Parathyroid adenoma (tissue), 2 donors: ENCODE measurements around the gene SLC22A8.

Experiments
- H2AFZ ChIP-seq: fragments of 300-600 bp; sonication (generic); one replicate; pipeline ENCODE4 v1.7.0; 2017; ENCODE audit warnings: antibody characterized with exemption, mild to moderate bottlenecking
- H3K27ac ChIP-seq: fragments of 300-600 bp; sonication (generic); one replicate; pipeline ENCODE4 v1.7.0; 2017
- H3K27me3 ChIP-seq: fragments of 300-600 bp; sonication (generic); one replicate; pipeline ENCODE4 v1.7.0; 2017; ENCODE audit warnings: low read length; ENCODE audit not compliant: control insufficient read depth, insufficient read depth
- H3K36me3 ChIP-seq: fragments of 300-600 bp; sonication (generic); one replicate; pipeline ENCODE4 v1.7.0; 2017; ENCODE audit warnings: low read length; ENCODE audit not compliant: control insufficient read depth, insufficient read depth
- H3K4me1 ChIP-seq: fragments of 300-600 bp; sonication (generic); one replicate; pipeline ENCODE4 v1.7.0; 2017; ENCODE audit warnings: control low read depth
- H3K4me2 ChIP-seq: fragments of 300-600 bp; sonication (generic); one replicate; pipeline ENCODE4 v1.7.0; 2017; ENCODE audit warnings: low read length
- H3K4me3 ChIP-seq: fragments of 300-600 bp; sonication (generic); one replicate; pipeline ENCODE4 v1.7.0; 2017; ENCODE audit warnings: low read depth, low read length
- H3K79me2 ChIP-seq: fragments of 300-600 bp; sonication (generic); one replicate; pipeline ENCODE4 v1.7.0; 2017; ENCODE audit warnings: control low read depth
- H3K9ac ChIP-seq: fragments of 300-600 bp; sonication (generic); one replicate; pipeline ENCODE4 v1.7.0; 2017; ENCODE audit warnings: mild to moderate bottlenecking
- H3K9me3 ChIP-seq: fragments of 300-600 bp; sonication (generic); one replicate; pipeline ENCODE4 v1.7.0; 2017; ENCODE audit warnings: low read length; ENCODE audit not compliant: control insufficient read depth
- CTCF ChIP-seq: fragments of 300-600 bp; sonication (generic); IDR thresholded peaks from one replicate; pipeline ENCODE4 v1.7.0; 2017; ENCODE audit warnings: antibody characterized with exemption, mild to moderate bottlenecking
- donor health status: primary hyperparathyroidism.

Gene SLC22A8

DNA sequence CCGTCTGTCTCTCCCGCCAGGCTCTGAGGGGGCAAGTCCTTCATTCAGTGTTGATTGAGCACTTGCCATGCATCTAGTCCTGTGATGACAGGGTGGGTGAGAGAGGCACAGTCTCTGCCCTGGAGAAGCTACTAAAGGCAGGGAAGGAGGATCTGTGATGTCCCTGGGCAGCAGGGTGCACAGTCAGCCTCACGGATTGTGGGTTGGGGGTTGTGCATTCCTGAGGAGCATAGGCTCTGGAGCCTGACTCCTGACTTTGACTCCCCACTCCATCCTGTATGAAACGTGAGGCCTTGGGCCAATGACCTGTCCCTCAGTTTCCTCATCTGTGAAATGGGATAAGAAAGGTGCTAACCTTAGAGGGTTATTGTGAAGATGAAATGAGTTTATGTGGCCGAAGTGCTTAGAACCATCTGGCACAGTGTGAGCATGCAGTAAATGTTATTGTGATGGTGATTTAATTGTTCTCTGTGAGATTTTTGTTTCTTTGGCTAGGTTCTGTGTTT is 4.7 kb downstream of the SLC22A8 start:
- H3K27ac ChIP-seq = no peak overlapping the region
- TF ChIP-seq CTCF = no peak
- H3K36me3 ChIP-seq = no peaks in the 10 kb centered on the region
- H3K9me3 ChIP-seq = no peaks in the 10 kb centered on the region
- no peak overlapping the region for H3K4me2 ChIP-seq
- H3K4me3 ChIP-seq = no peak overlapping the region
- no peaks in the 10 kb centered on the region for H3K4me1 ChIP-seq
- no peak overlapping the region for H2AFZ ChIP-seq
- H3K79me2 ChIP-seq = no peaks in the 10 kb centered on the region
- H3K27me3 ChIP-seq = no peaks in the 10 kb centered on the region
- no peak overlapping the region for H3K9ac ChIP-seq

DNA sequence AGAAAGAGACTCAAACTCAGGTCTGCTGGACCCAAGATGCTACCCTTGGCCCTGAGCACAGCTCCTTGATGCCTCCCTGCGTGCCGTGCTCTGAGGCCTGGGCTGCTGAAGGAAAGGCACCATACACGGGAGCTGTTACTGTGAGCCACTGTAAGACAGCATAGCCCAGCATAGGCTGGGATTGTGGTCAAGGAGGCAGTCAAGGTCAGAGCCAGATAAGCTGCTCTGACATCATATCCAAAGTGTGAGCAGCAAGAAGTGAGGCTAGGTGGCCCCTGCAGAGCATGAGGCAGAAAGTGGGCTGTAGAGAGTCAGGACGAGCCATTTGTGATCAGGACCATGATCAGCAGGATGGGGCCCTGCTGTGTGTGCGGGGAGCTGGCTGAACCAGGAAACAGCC is 7.7 kb downstream of the SLC22A8 start:
- Histone ChIP-seq H3K9ac (no peak overlapping the region), H3K9me3 (no peaks in the 10 kb centered on the region), H2AFZ (no peak overlapping the region), H3K36me3 (no peaks in the 10 kb centered on the region), H3K4me3 (no peak overlapping the region), H3K27me3 (no peaks in the 10 kb centered on the region), H3K27ac (no peak overlapping the region), H3K4me2 (no peak overlapping the region), H3K79me2 (no peaks in the 10 kb centered on the region), H3K4me1 (no peaks in the 10 kb centered on the region)
- no peak for TF ChIP-seq CTCF

- Histone ChIP-seq H3K27me3 (no peaks in the 10 kb centered on the region), H3K4me3 (no peak overlapping the region), H3K4me1 (no peaks in the 10 kb centered on the region), H3K9me3 (no peaks in the 10 kb centered on the region), H2AFZ (no peak overlapping the region), H3K9ac (no peak overlapping the region), H3K27ac (no peak overlapping the region), H3K36me3 (no peaks in the 10 kb centered on the region), H3K4me2 (no peak overlapping the region), H3K79me2 (no peaks in the 10 kb centered on the region)
- no peak for TF ChIP-seq CTCF
These were observed 14.2 kb downstream of the SLC22A8 start for GRCh38 chr11:63001456-63001855.

GRCh38 chr11:62999649-63000048 is 16.0 kb downstream of the SLC22A8 start:
- H3K27me3 ChIP-seq = no peaks in the 10 kb centered on the region
- H3K36me3 ChIP-seq = no peaks in the 10 kb centered on the region
- H3K4me3 ChIP-seq = no peak overlapping the region
- H3K9ac ChIP-seq = no peak overlapping the region
- H2AFZ ChIP-seq = no peak overlapping the region
- H3K4me1 ChIP-seq = no peaks in the 10 kb centered on the region
- no peaks in the 10 kb centered on the region for H3K9me3 ChIP-seq
- H3K79me2 ChIP-seq = no peaks in the 10 kb centered on the region
- TF ChIP-seq CTCF = no peak
- H3K27ac ChIP-seq = no peak overlapping the region
- H3K4me2 ChIP-seq = no peak overlapping the region

- no peaks in the 10 kb centered on the region for H3K36me3 ChIP-seq
- H3K4me3 ChIP-seq = no peak overlapping the region
- H2AFZ ChIP-seq = no peak overlapping the region
- no peaks in the 10 kb centered on the region for H3K9me3 ChIP-seq
- no peak overlapping the region for H3K27ac ChIP-seq
- H3K79me2 ChIP-seq = no peaks in the 10 kb centered on the region
- H3K4me1 ChIP-seq = no peaks in the 10 kb centered on the region
- no peak overlapping the region for H3K9ac ChIP-seq
- no peak for TF ChIP-seq CTCF
- no peaks in the 10 kb centered on the region for H3K27me3 ChIP-seq
- H3K4me2 ChIP-seq = no peak overlapping the region
These were observed 16.5 kb downstream of the SLC22A8 start for GRCh38 chr11:62999156-62999555.
